H1 (cell line): ENCODE results near the gene CDK16. TPM values are rescaled to one million over a fixed set of nuclear protein-coding genes. Genes with fewer than 3 reads are reported as not detected.

ENCODE experiments used
- CTCF ChIA-PET: fragments of 300-600 bp; sonication (Branson Sonifier 250); formaldehyde crosslinking; loops from one replicate; lab custom pipeline; 2021; ENCODE audit not compliant: partially characterized antibody; lab: Charles Lee
- POLR2A ChIA-PET: fragments of 300-600 bp; sonication (Branson Sonifier 250); formaldehyde crosslinking; loops from one replicate; lab custom pipeline; 2021; ENCODE audit warnings: inconsistent platforms; ENCODE audit not compliant: partially characterized antibody; lab: Charles Lee
- DNase-seq, 2 experiments: peaks; one replicate each; pipeline versions ENCODE4 v3.0.0 to v3.0.0-alpha.2; 2010 to 2022; ENCODE audit warnings: low spot score in 2 of 2, low read depth in 1 of 2, mixed read lengths in 1 of 2
- FAIRE-seq: peaks from 2 replicates; lab custom pipeline; 2011; peaks lifted over from hg19 to GRCh38; lab: Jason Lieb, UNC
- H2AFZ ChIP-seq: 2 replicates; pipeline ENCODE4 v1.8.1; 2012; ENCODE audit warnings: low read length, inconsistent platforms
- H2AK5ac ChIP-seq: 2 replicates; pipeline ENCODE4 v1.6.1; 2013; ENCODE audit warnings: low read depth, low read length
- H2BK120ac ChIP-seq: replicated peaks from 2 replicates; pipeline ENCODE3; 2013; ENCODE audit warnings: low read depth, low read length, inconsistent platforms
- H2BK12ac ChIP-seq: 2 replicates; pipeline ENCODE4 v1.6.1; 2013; ENCODE audit warnings: low read depth, low read length
- H2BK15ac ChIP-seq: 2 replicates; pipeline ENCODE4 v1.6.1; 2013; ENCODE audit warnings: low read length
- H2BK20ac ChIP-seq: 2 replicates; pipeline ENCODE4 v1.6.1; 2013; ENCODE audit warnings: low read length
- H2BK5ac ChIP-seq: 2 replicates; pipeline ENCODE4 v1.6.1; 2013; ENCODE audit warnings: low read depth, low read length
- H3K14ac ChIP-seq: 2 replicates; pipeline ENCODE4 v1.6.1; 2013; ENCODE audit warnings: inconsistent platforms; ENCODE audit not compliant: insufficient read length
- H3K18ac ChIP-seq: 2 replicates; pipeline ENCODE4 v1.6.1; 2013; ENCODE audit warnings: low read length; ENCODE audit errors: extremely low read depth
- H3K23ac ChIP-seq: 2 replicates; pipeline ENCODE4 v1.6.1; 2013; ENCODE audit warnings: inconsistent platforms; ENCODE audit not compliant: insufficient read length
- H3K23me2 ChIP-seq: 2 replicates; pipeline ENCODE4 v1.6.1; 2013; ENCODE audit warnings: low read depth, low read length
- H3K27ac ChIP-seq: 2 replicates; pipeline ENCODE4 v1.6.1; 2011; ENCODE audit warnings: low read depth, low read length, inconsistent platforms
- H3K27me3 ChIP-seq, 4 experiments: replicated peaks in 1 of 4; 1 replicate in 1 of 4; 2 replicates in 3 of 4; pipeline versions ENCODE4 v1.6.1 to v1.8.1; 2011 to 2013; ENCODE audit warnings: low read length in 3 of 4, mild to moderate bottlenecking in 3 of 4, inconsistent platforms in 2 of 4, mixed read lengths in 2 of 4, moderate library complexity in 1 of 4; ENCODE audit not compliant: control insufficient read depth in 3 of 4, insufficient read depth in 3 of 4; ENCODE audit errors: extremely low read depth in 1 of 4
- H3K36me3 ChIP-seq, 4 experiments: 2 replicates each; pipeline versions ENCODE4 v1.6.1 to v1.8.1; 2011 to 2013; ENCODE audit warnings: mild to moderate bottlenecking in 4 of 4, low read length in 3 of 4, moderate library complexity in 2 of 4, control low read depth in 1 of 4, inconsistent platforms in 1 of 4; ENCODE audit not compliant: insufficient read depth in 4 of 4, control insufficient read depth in 2 of 4
- H3K4ac ChIP-seq: replicated peaks from 2 replicates; pipeline ENCODE3; 2013; ENCODE audit warnings: low read length, low read depth, mixed read lengths, inconsistent platforms; ENCODE audit not compliant: insufficient read length
- H3K4me1 ChIP-seq, 4 experiments: replicated peaks in 1 of 4; 1 replicate in 1 of 4; 2 replicates in 3 of 4; pipeline versions ENCODE4 v1.6.1 to v1.8.1; 2011 to 2013; ENCODE audit warnings: low read length in 3 of 4, inconsistent platforms in 2 of 4, mixed read lengths in 1 of 4; ENCODE audit not compliant: insufficient read depth in 4 of 4, control insufficient read depth in 3 of 4
- H3K4me2 ChIP-seq, 2 experiments: 2 replicates each; pipeline versions ENCODE4 v1.6.1 to v1.8.1; 2011 to 2013; ENCODE audit warnings: low read depth in 2 of 2, low read length in 2 of 2, control low read depth in 1 of 2, inconsistent platforms in 1 of 2, mild to moderate bottlenecking in 1 of 2; ENCODE audit not compliant: insufficient read depth in 1 of 2
- H3K4me3 ChIP-seq, 4 experiments: fragments of 200-600, 300-600 bp in 1 of 4; sonication (generic), shearing (Covaris generic), sonication (Bioruptor Twin) in 1 of 4; 2 replicates each; pipeline versions ENCODE4 v1.5.1 to v1.8.1; 2011 to 2016; ENCODE audit warnings: low read length in 4 of 4, low read depth in 3 of 4, control low read depth in 2 of 4, inconsistent platforms in 2 of 4, mild to moderate bottlenecking in 2 of 4, mixed read lengths in 1 of 4, moderate library complexity in 1 of 4; ENCODE audit not compliant: insufficient read depth in 2 of 4; ENCODE audit errors: extremely low read depth in 1 of 4
- H3K56ac ChIP-seq: replicated peaks from 2 replicates; pipeline ENCODE3; 2013; ENCODE audit warnings: low read depth, mild to moderate bottlenecking, mixed read lengths, low read length, inconsistent platforms; ENCODE audit not compliant: insufficient read length
- H3K79me1 ChIP-seq: 2 replicates; pipeline ENCODE4 v1.6.1; 2013; ENCODE audit warnings: low read depth, low read length, control low read depth
- H3K79me2 ChIP-seq, 2 experiments: 2 replicates each; pipeline versions ENCODE4 v1.6.1 to v1.8.1; 2012 to 2013; ENCODE audit warnings: low read length in 2 of 2, mild to moderate bottlenecking in 2 of 2, inconsistent platforms in 1 of 2; ENCODE audit not compliant: insufficient read depth in 2 of 2, control insufficient read depth in 1 of 2
- H3K9ac ChIP-seq, 4 experiments: replicated peaks in 1 of 4; 1 replicate in 1 of 4; 2 replicates in 3 of 4; pipeline versions ENCODE4 v1.6.1 to v1.8.1; 2011 to 2013; ENCODE audit warnings: low read depth in 3 of 4, low read length in 3 of 4, control low read depth in 2 of 4, mild to moderate bottlenecking in 2 of 4, moderate library complexity in 2 of 4, inconsistent platforms in 1 of 4; ENCODE audit errors: extremely low read depth in 1 of 4
- H3K9me3 ChIP-seq, 2 experiments: 2 replicates each; pipeline versions ENCODE4 v1.6.1 to v1.8.1; 2012 to 2013; ENCODE audit warnings: mild to moderate bottlenecking in 2 of 2, moderate library complexity in 2 of 2, control low read depth in 1 of 2, inconsistent platforms in 1 of 2, low read depth in 1 of 2, low read length in 1 of 2, mixed read lengths in 1 of 2; ENCODE audit not compliant: insufficient read depth in 2 of 2
- H4K20me1 ChIP-seq, 2 experiments: replicated peaks in 1 of 2; 2 replicates each; pipeline versions ENCODE3 to v1.8.1; 2011 to 2013; ENCODE audit warnings: inconsistent platforms in 2 of 2, low read length in 2 of 2, mild to moderate bottlenecking in 1 of 2; ENCODE audit not compliant: insufficient read depth in 2 of 2, control insufficient read depth in 1 of 2
- H4K5ac ChIP-seq: 2 replicates; pipeline ENCODE4 v1.6.1; 2013; ENCODE audit warnings: low read length, low read depth, mixed read lengths, inconsistent platforms; ENCODE audit not compliant: insufficient read length
- H4K8ac ChIP-seq: 2 replicates; pipeline ENCODE4 v1.8.0; 2013; ENCODE audit warnings: mild to moderate bottlenecking, moderate library complexity, low read length, inconsistent platforms; ENCODE audit not compliant: insufficient read depth; ENCODE audit errors: extremely low read depth
- H4K91ac ChIP-seq: replicated peaks from 2 replicates; pipeline ENCODE3; 2013; ENCODE audit warnings: low read length, mixed read lengths, inconsistent platforms; ENCODE audit not compliant: insufficient read length
- KDM5A ChIP-seq: fragments of 200-600 bp; IDR thresholded peaks from 2 replicates; pipeline ENCODE4 v1.7.1; 2012; ENCODE audit warnings: mild to moderate bottlenecking, low read length, inconsistent platforms, mixed read lengths
- WGBS, 2 experiments: shearing (Covaris generic) in 1 of 2; methylation state at CpG; one replicate each; pipeline versions ENCODE4 v1.1.6 to v1.1.7; 2013 to 2015; ENCODE audit warnings: low lambda C conversion rate in 2 of 2, mixed read lengths in 2 of 2, inconsistent platforms in 1 of 2, low coverage in 1 of 2, missing lambda C conversion rate in 1 of 2; ENCODE audit not compliant: insufficient replicate concordance in 2 of 2, insufficient coverage in 1 of 2, insufficient read length in 1 of 2; ENCODE audit errors: extremely low coverage in 1 of 2, missing lambda C conversion rate in 1 of 2; 5-methylcytosine and 5-hydroxymethylcytosine counted together
- polyA plus RNA-seq, 7 experiments: library from polyadenylated mRNA; depleted of rRNA in 3 of 7; stranded (reverse) in 5 of 7; unstranded in 2 of 7; fragments of >200 nt in 5 of 7; fragments of 200-250 nt in 2 of 7; gene quantifications; 1 replicate in 5 of 7; 2 replicates in 1 of 7; 4 replicates in 1 of 7; pipeline versions ENCODE4 v1.2.1 to v1.2.3, GENCODE V29; 2011 to 2013; ENCODE audit warnings: missing spikeins in 2 of 7, mixed read lengths in 2 of 7
- total RNA-seq: library from RNA; stranded (reverse); fragmentation: NEBNext Ultra II Directional; extraction: Animal tissue kit (Norgen Biotek cat#: 25700); gene quantifications from 2 replicates; pipeline ENCODE4 v1.2.1, GENCODE V29; 2021

Gene CDK16
- total and polyA plus RNA-seq, 2 of the 8 experiments (the other 6 are each of a cell fraction or from before 2014, with no cell fraction given), result 124 to 204 TPM

- no peak overlapping the region for H3K56ac ChIP-seq
- 0 out of 2 replicates have a peak overlapping the region, but pooled peaks have one; percentile 25 for H4K8ac ChIP-seq
- FAIRE-seq (no peak), DNase-seq (no peak)
- H2BK120ac ChIP-seq, result no peak overlapping the region
- no peak overlapping the region for H3K27ac ChIP-seq
- no peak overlapping the region for H3K9ac ChIP-seq
- H2BK12ac ChIP-seq, result no peak overlapping the region
- no peak overlapping the region for H2AK5ac ChIP-seq
- no peak overlapping the region for H2BK15ac ChIP-seq
- H3K18ac ChIP-seq, result no peak overlapping the region
- H4K5ac ChIP-seq, result no peak overlapping the region
- H3K4me3 ChIP-seq, result no peak overlapping the region
- peaks cover 10 to 20% of the 10 kb centered on the region in 2 experiments for H4K20me1 ChIP-seq
- no peak overlapping the region for H2AFZ ChIP-seq
- no peak overlapping the region for H3K23ac ChIP-seq
- no peak overlapping the region; a peak in 1 of 4 replicates for H3K4me2 ChIP-seq
- H3K9me3 ChIP-seq, result no peaks in the 10 kb centered on the region
- no peak overlapping the region for H2BK5ac ChIP-seq
- H3K79me2 ChIP-seq, result peaks cover 12 to 20% of the 10 kb centered on the region in 2 experiments
- ChIA-PET POLR2A (interaction anchor here (0.9 to 6.1 kb wide), 10 partner anchors 11 to 71 kb away, joined by 3 to 63 read pairs (median 4); partner anchors contain the start of genes NDUFB11 and RBM10), CTCF (interaction anchor here (1.0 to 1.2 kb wide), 2 partner anchors 13 to 168 kb away, joined by 3 read pairs; no protein-coding TSS in a partner anchor)
- H2BK20ac ChIP-seq, result no peak overlapping the region
- H3K4ac ChIP-seq, result no peak overlapping the region
- no peak for TF ChIP-seq KDM5A
- 88% methylated on average over 12 of the region's 12 CpGs; no CpG with 5 or more reads in 1 of the 2 experiments for WGBS, 2 experiments
- H3K36me3 ChIP-seq, result peaks cover 22 to 57% (median 42%) of the 10 kb centered on the region in 4 experiments
- peaks cover 0 to 6% (median 3%) of the 10 kb centered on the region in 4 experiments; a peak in 6 of 7 replicates for H3K4me1 ChIP-seq
- peaks cover 8% of the 10 kb centered on the region; the same call in 1 of the 2 replicates for H3K23me2 ChIP-seq
- H3K79me1 ChIP-seq, result peaks cover 1% of the 10 kb centered on the region; the same call in 1 of the 2 replicates
- no peak overlapping the region for H3K14ac ChIP-seq
- no peaks in the 10 kb centered on the region for H3K27me3 ChIP-seq
- H4K91ac ChIP-seq, result no peak overlapping the region
These were observed 3.1 kb upstream of the CDK16 start for GRCh38 chrX:47215291-47215900.
